ENCODE data around the gene DDX1.

Gene DDX1

DNA sequence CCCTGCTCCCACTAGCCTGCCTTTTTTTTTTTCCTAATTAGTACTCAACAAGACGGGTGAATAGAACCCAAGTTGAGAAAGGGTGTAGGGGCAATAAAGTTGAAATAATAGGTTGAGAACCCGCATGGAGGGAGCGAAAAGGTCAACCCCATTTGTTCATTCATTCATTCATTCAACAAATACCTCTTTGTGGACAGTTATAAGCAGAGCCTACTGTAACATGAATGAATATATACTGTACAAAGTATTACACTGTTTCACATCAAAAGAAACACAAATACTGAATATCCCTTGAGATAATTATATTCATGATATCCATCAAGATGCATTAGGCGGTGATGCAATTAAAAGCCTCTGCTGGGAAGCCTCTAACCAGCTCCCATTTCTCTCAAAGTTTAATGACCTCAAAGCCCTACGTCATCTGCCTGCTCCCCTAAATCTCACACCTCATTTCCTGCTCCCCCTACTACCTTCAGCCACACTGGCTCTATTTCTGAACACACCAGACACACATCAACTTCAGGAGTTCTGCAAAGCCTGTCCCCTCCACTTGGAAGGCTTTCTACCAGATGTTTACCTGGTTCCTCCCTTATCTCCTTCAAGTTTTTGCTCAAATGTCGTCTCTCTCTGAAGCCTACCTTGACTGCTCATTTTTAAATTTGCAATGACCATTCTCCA is 29.2 kb upstream of the DDX1 start:
- DNase-seq, result no peak

DNA sequence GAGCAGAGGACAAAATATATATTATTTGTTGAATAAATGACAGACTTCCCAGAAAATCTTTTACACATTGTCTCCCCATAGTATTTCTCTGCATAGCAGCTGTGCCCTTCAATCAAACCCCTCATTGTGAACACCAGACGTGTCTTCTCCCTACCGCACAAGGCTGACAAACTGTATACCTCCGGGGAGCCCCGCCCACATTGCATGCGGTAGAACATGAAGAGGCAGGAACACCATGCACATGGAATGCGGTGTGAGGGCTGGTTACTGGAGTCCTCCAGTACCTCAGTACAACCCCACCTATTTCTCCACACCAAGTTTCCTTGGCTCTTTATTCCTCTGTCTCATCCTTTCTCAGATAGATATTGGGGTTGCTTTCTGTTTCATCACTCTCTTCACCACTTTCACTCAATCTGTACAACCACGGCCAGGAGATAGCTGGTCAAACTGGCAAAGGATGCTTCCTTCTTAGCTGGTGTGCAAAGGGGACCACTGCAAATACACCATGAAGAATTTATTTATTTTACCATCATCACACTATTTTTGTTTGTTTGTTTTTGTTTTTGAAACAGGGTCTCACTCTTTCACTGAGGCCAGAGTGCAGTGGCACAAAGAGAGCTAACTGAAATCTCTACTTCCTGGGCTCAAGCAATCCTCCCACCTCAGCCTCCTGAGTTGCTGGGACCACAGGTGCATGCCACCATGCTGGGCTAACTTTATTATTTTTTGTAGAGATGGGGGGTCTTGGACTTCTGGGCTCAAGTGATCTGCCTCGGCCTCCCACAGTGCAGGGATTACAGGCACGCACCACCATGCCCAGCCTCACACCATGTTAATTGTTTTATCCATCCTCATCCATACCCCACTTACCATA is 28.2 kb upstream of the DDX1 start:
- peak; percentile 100 for DNase-seq

DNA sequence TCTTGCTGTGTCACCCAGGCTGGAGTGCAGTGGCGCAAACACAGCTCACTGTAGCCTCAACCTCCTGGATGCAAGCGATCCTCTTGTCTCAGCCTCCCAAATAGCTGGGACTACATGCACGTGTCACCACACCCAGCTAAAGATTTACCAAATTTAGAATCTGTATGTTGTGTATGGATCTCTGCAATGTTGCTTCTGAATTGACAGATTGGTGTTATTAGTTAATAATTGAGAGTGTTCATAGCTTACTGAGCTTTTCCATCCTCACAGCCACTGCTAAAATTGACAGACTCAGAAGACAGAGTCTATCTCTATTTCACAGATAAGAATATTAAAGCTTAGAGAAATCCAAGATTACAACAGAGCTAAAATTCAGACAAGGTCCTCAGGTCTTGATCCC is 26.3 kb upstream of the DDX1 start:
- DNase-seq, result no peak

DNA sequence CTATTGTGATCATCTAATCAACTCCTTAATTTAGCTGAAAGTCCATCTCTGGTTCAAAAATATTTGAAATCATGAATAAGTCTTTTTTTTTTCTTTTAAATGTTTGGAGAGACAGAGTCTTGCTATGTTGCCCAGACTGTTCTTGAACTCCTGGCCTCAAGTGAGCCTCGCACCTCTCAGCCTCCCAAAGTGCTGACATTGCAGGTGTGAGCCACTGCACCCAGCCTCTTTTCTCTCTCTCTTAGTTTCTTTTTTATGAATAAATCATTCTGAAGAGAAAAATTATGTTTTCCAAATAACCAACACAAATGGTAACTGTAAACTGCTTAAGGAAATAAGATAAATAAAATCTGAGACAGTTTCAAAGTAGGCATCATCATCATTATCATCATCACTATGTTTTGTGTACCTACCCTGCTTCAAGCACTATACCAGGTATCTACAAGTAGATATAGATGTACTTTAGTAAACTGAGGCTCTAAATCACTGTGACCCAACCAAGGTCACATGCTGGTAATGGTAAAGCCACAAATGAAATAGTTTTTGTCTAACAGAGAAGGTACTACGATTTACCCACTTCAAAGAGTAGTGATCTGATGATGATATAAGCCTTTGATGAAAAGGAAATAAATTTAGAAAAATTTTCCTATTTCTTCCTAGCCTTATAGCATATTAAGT is 25.5 kb upstream of the DDX1 start:
- no peak for DNase-seq

DNA sequence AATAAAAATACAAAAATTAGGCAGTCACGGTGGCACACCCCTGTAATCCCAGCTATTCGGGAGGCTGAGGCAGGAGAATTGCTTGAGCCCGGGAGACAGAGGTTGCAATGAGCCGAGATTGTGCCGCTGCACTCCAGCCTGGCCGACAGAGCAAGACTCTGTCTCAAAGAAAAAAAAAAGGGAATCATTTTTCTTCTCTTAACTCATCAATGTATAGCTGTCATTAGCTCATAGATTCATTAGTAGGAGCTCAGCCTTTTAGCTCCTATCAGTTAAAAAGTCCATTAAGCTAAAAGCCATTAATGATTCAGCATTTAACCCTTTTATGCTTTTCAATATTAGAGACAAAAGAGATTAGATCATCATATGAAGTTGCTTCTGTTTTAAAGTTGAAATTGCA is 24.8 kb upstream of the DDX1 start:
- DNase-seq, result no peak

DNA sequence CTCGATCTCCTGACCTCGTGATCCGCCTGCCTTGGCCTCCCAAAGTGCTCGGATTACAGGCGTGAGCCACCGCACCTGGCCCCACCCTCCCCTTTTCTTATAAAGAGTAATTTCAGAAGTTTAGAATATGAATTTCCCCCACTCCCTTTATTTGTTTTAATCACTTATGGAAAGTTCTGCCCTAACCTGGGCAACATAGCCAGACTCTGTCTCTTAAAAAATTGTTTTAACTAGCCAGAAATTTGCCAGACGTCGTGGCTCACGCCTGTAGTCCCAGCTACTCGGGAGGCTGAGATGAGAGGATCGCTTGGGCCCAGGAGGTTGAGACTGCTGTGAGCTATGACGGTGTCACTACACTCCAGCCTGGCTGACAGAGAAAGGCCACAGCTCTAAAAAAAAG is 22.8 kb upstream of the DDX1 start:
- DNase-seq, result no peak

DNA sequence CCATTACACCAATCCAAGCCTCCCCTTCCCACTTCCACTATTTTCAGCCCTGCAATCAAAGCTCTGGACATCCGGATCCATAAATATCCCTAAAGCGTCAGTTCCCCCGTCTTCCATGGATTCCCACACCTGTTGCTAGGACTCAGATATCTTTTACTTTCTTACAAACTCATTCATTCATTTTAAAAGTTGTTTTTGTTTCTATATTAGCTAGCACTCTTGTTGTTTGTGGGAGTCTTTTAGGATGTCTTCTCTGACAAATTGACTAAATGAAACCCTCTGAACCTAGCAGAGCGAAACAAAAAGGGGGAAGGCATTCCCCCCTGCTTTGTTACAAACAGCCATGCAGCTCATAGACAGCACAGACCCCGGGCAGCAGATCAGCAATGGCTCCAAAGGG is 21.6 kb upstream of the DDX1 start:
- no peak for DNase-seq

DNA sequence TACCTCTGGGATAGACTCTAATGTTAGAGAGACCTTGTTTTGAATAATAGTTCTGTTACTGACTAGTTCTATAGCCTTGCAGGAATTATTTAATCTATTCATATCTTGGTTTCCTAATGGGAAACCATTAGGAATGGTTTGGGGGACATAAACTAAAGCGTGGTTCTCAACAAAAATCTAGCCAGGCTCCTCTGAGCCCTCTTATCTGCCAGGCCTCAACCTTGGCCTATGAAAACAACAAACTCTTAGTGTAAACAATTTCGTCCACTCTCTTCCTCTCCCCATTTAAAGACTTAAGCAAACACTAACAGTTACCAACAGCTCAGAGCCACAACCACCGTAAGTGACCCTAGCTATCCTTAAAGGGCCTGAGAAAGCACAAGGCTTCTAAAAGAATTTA is 19.9 kb upstream of the DDX1 start:
- no peak for DNase-seq

DNA sequence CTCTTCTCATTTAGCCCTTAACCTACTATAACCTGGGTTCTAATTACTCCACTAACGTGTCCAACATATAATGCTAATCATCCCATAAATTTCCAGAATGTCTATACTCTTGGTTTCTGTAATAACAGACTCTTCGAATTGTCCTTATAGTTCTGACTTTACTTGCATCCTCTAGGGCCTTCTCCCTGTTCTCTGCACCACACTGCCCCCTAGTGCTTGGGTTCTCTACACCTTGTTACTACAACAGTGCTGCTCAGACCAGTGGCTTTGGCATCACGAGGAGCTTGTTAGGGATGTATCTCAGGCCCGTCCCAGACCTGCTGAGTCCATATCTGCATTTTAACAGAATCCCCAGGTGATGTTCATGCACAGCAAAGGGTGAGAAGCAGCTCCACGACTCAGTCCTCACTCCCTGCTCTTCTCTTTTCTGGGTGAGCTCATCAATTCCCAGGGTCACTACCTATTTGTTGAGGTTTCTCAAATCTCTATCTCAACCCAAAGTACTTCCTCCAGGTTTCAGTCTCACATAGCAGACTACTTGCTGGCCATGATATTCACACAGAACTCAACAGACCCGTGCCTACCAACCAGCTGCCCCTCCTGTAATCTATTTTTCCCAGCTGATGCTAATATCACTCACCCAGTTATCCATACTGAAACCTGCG is 14.5 kb upstream of the DDX1 start:
- DNase-seq, result peak; percentile 100

DNA sequence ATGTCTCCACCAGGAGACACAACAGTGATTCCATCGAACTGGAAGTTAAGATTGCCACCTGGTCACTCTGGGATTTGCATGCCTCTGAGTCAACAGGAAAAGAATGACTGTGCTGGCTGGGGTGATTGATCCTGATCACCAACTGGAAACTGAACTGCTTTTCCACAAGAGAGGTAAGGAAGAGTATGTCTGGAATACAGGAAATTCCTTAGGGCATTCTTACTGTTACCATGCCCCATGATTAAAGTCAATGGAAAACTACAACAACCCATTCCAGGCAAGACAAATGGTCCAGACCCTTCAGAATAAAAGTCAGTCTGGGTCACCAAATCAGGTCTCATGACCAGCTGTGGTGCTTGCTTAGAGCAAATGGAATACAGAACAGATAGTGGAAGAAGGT is 12.0 kb upstream of the DDX1 start:
- peak; percentile 99 for DNase-seq

DNA sequence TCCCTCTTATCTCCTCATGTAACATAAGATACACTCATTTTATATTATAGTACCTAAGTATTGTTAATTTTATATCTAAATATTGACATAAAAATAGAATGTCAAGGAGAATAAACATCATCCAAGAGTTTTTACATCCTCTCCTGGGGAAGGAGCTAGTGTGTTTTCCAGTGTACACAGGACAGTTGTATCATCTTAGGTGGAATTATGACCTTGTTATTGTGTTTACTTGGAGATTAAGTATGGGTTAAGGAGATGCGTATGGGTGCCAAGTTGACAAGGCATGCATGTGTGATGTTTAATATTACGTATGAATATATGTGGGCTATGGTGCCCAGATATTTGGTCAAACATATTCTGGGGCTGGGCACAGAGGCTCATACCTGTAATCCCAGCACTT is 11.2 kb upstream of the DDX1 start:
- no peak for DNase-seq

DNA sequence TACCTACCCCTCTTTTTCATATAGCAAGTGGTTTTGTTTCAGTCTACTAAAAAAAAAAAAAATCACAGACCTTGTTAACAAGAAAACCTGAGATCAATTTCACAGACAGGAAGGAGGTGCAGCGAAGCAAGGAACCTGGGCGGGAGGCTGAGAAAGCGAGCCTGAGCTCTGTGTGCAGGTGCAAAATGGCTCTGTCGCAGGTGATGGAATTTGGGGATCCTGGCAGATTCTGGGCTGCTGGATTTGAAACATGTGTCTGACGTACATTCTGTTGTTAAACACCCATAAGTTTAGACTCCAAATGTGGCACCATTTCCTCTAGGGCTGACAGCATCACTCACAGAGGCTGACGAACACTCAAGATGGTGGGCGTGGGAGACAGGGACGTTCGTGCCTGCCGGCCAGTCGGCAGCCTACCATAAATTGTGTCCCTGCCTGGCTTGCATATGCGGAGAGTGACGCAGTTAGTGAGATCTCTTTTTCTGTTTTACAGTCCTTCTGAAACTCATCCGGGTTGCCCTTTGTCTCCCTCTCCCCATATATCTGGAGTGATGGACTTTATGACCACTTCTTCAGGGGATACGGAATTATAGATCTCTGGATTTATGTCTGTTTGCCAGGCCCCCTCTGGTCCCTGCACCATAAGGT is 8.8 kb upstream of the DDX1 start:
- DNase-seq, result no peak

DNA sequence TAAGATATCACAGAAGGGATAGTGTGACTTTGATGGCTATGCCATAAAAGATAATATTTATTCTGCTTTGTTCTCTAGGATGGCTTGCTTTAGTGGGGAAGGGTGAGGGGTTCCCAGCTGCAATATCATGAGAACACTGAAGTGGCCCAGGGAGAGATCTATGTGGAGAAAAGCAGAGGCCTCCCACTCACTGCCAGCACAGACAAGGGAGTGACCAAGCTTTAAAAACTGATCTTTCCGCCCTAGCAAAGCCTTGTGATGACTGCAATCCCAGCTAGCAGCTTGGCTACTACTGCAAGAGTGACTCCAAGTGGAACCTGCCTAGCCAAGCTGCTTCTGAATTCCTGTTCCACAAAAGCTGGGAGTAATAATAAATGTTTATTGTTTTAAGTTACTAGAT is 7.8 kb upstream of the DDX1 start:
- no peak for DNase-seq

DNA sequence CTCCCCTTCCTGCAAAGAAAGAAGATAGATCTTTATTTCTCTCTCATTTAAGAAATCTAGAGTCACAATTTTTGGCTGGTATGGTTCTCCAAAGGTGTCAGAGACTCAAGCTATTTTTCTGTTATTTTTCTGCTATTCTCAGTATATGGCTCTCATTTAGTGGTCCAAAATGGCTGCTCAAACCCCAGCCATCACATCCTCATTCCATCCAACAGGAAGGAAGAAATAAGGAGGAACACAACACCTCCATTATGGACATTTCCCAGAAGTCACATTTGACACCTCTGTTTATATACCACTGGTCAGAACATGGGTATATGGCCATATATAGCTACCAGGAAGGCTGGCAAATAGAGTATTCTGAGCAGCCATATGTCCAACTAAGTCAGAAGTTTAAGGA is 7.4 kb upstream of the DDX1 start:
- no peak for DNase-seq

DNA sequence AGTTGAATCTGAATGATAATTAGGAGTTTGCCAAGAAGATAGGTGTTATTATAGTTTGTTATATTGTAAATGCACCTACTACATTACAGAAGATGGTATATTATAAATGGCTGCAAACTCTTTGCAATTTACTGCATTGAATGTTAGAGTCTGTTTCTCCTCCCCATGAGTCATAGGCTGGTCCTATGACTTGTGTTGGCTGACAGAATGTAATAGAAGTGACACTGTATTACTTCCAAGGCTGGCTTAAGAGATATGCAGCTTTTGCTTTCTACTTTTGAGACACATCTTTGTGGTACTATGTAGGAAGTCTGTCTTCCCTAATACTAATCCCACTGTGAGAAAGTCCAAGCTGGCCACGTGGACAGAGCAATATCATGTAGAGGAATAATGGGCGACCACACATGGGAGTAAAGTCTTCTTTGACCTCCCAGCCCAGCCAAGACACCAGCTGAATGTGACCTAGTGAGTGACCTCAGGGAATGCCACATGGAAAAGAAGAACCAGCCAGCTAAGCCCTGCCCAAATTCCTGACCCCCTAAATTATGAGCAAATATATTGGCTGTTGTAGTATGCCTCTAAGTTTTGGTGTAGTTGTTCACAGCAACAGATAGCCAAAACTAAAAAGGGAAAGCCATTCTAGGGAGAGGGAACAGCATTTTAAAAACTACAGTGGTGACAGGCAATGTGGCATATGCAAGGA is 6.8 kb upstream of the DDX1 start:
- no peak for DNase-seq

DNA sequence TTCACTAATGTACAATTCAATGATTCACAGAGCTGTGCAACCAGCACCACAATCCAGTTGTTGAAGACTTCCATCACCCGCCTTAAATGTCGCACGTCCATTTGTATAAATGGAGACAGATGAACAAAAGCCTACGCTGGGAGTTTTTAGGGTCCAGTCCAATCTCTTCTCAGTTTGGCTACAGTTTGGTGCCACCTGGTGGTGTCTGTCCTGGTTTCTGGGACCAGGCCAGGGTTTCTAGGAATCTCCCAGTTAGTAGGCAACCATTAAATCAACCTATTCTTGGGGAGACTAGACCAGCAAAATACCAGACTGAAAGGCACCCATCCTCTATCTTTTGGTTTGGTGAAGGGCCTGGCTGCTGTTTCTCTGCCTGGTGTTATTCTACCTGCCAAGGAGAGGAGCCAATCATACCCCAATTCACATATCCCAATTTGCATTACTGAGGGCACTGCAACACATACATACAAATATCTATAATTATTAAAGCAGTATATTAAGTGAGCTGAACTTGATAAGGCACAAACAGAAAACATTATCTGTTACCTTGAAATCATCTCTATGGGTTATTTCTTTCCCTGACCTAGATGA is 3.2 kb upstream of the DDX1 start:
- peak; percentile 100 for DNase-seq

DNA sequence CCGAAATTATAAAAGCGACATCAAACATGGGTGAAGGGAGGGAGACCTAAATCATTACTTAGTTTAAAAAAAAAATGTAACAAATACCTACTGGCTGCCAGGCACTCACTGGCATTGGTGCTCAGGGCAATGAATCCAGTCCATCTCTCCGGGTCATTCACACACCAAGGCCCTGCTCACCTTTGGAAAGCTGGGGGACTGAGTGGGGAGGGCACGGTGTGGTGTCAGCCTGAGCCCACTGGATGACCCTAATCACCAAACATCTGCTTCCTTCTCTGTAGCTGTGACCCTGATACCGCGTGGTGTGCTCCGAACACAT is 336 bp upstream of the DDX1 start:
- no peak for DNase-seq

DNA sequence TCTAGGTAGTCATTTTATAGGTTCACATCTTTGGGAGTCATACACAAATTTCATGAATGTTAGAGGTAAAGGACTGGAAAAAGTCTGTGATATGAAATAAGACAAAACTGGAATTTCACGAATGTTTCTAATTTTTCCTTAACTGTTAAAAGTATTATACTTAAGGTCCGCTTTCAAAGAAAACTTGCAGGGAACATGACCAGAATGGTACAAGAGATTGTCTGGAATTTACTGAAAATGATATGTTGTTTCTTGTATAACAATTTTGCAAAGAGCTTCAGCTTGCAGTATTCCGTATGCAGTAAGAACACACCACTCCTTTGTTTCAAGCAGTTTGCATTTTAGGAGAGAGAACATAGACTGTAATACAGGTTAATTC is 1.6 kb downstream of the DDX1 start:
- no peak for DNase-seq

DNA sequence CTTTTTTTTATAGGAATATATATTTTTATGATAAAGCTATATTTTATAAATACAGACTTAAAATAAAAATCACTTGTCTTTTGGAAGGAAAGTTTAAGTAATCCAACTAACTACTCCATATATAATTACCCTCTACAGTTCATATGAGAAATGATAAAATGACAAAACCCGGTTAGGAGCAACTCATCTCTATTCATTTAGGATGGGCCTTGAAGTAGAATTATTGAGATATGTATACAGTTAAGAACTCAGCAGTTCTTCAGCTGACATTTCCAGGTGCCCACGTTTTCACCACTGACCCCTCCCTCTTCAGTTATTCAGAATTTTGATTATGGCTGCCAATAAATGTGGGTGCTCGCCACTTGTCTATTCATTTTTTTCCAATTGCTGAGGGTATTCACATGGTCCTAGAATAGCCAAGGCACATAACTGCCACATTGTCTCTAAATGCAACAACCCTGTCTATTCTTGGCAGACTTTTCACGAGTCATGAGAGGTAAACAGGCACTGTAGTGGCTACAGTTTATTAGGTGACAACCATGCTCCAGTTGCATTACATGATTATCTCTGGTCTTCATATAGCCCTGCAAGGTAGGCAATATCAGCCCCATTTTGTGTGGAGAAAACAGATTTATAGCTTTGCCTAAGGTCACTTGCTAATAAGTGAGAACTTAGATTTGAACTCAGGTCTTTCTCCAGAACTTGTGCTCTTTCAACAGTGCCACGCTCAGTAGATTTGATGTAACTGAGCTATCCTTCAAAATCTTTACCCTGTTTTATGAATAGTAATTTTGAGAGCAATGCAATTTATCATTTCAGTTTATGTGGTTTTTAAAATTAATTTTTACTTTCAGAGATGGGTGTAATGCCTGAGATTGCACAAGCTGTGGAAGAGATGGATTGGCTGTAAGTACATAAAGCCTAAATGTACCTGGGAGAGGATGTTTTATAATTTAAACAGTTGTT is 2.9 kb downstream of the DDX1 start:
- DNase-seq, result no peak

DNA sequence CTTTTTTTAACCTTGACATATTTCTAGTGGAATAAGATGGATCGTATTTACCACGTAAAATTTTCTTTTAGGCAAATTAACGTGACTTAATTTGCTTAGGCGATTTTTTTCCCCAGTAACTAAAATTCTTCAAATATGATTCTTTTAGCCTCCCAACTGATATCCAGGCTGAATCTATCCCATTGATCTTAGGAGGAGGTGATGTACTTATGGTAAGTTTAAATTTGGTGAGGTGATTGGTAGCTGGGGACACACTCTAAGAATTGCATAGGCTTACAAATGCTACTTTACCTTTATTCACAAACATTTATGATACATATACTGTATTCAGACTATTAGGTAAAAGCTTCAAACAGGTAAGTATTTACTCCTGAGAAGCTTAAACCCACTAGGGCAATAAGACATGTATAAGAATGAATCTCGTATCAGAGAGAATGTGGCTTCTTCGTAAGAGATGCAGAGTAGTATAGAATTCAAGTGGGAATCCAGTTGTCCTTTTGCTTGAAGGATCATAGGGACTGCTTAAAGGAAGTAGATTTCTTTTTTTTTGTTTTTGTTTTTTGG is 3.8 kb downstream of the DDX1 start:
- DNase-seq, result no peak

DNA sequence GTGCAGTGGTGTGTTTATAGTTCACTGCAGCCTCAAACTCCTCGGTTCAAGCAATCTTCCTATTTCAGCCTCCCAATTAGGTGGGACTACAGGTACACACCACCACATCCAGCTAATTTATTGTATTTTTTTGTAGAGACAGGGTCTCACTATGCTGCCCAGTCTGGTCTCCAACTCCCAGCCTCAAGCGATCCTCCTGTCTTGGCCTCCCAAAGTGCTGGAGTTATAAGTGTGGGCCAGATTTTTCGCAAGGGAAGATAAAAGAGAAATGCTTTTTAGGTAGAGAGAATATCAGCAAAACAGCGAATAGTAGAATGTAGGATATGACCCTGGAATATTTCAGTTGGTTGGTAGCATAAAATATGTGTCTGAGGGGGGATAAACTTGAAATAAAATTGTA is 4.3 kb downstream of the DDX1 start:
- DNase-seq, result no peak
